Upper lobe of left lung (tissue), 4 donors: ENCODE data around the gene MPRIP.

Source experiments
- CTCF ChIP-seq, 6 experiments: fragments of 450-650 bp in 4 of 6; fragments of 200-600 bp in 2 of 6; sonication (generic) in 2 of 6; IDR thresholded peaks; one replicate each; pipeline ENCODE4 v1.5.1; 2016 to 2019; ENCODE audit warnings: antibody characterized with exemption in 6 of 6
- POLR2A ChIP-seq, 4 donors: fragments of 450-650 bp; IDR thresholded peaks; one replicate each; pipeline ENCODE4 v1.5.1; 2016 to 2017; ENCODE audit warnings: antibody characterized with exemption in 4 of 4, mild to moderate bottlenecking in 2 of 4

- TF ChIP-seq CTCF (IDR thresholded peaks at IDR 0.05) (no peak), POLR2A (IDR thresholded peaks at IDR 0.05) (no peak)
These were observed 174.5 kb downstream of the MPRIP start for GRCh38 chr17:17216776-17217175.
